NCI-H748 (cell line): Measurements from ENCODE around the gene AMFR.

Source experiments
- DNase-seq: peaks from one replicate; lab custom pipeline; 2025; ENCODE audit not compliant: unreplicated experiment; lab: John Stamatoyannopoulos, UW

AMFR gene

DNA sequence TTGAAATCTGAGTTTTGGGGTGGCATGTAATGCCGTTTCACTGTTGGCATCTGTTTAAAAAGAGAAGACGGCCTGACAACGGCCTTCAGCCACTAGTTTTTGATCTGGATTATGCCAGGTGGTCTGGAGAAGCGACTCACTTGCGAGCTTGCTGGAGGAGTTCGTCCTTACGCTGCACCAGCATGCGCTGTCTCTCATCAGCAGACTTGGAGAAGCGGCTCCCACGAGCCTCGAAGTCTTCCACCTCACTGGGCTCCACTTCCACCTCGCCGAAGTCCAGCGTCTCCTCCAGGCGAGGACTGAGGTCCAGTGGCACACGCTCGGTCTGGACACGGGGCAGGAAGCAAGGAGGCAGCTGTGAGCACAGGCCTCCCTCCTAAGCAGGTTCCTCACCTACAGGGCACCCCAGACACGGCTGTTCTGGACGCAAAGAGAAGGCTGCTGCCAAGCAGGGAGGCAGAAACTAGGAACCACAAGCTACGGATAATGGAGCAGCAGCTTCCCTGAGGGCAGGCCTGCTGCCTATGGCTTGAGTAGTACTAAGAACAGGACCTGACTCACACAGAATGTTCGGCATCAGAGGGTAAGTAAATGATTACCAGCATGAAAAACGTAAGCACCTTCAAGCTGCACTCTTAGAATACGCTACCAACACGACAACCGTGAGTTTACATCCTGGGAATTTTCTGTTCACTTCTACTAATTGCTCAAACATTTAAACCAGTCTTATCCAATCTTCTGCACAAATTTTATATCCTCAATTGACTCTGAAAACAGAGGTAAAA is 61.4 kb downstream of the AMFR start:
- no peak for DNase-seq

DNA sequence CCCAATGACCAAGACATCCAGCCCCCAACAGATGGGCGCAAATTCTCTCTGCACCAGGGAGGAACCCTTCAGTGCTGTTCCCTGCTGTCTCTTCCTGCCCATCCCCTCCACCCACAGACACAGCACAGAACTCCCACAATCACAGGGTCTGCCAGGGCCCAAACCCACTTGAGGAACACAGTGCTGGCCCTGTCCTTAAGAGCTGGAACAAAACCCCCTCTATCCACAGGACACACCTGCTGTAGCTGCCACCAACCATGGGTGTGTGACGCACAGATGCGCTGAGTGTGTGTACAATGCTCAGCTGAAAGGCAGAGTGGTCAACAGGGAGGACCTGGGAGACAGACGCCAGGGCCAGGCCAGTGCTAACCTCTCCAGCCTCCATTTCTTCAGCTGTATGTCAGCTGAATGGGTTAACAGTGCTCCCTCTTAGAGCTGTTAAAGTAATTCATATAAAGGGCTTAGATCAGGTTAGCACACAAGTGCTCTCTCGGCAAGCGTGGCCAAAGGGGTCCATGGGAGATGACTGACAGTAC is 62.1 kb downstream of the AMFR start:
- no peak for DNase-seq

DNA sequence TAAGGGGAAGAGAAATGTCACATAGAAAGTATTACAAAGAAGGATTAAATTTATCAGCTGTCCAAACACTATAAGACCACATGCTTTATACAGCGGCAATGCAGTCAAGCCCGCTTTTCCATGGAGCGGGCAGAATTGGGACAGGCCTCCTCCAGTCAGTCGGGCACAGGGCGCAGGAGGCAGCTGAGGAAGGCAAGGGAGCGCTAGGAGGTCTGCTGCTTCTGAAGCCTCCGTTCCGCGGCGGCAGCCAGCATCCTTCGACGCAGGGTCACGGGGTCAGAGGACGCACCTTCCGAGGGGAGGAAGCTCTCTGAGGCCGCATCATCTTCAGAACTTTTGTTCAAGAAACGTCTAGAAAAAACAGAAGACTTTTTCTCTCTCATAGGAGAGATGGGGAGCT is 62.6 kb downstream of the AMFR start:
- DNase-seq: no peak

DNA sequence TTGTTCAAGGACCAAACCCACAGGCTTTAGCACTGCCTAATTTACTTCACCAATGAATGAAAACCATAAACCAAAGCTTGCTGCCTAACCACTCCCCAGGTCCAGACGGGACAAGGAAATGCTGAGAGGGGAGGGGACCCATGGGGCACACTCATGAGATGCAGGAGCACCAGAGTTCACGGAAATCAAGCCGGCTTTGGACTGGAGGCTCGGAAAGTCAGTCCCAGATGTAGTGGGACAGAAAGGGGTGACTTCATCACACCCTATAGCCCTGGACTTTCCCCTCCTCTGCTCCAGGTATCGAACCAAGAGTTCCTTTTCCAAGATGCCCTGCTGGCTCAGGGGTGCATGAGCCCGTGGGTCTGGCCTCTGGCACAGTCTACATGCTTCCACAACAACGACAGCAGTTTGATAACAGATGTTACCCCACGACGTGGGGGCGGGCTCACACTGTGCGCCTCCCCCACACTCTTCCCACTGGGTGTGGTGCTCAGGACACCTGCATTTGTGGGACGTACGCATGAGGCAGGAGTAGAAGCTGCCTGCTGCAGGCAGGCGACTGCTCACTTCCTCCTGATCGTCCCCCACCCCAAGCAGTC is 63.2 kb downstream of the AMFR start:
- DNase-seq: no peak

DNA sequence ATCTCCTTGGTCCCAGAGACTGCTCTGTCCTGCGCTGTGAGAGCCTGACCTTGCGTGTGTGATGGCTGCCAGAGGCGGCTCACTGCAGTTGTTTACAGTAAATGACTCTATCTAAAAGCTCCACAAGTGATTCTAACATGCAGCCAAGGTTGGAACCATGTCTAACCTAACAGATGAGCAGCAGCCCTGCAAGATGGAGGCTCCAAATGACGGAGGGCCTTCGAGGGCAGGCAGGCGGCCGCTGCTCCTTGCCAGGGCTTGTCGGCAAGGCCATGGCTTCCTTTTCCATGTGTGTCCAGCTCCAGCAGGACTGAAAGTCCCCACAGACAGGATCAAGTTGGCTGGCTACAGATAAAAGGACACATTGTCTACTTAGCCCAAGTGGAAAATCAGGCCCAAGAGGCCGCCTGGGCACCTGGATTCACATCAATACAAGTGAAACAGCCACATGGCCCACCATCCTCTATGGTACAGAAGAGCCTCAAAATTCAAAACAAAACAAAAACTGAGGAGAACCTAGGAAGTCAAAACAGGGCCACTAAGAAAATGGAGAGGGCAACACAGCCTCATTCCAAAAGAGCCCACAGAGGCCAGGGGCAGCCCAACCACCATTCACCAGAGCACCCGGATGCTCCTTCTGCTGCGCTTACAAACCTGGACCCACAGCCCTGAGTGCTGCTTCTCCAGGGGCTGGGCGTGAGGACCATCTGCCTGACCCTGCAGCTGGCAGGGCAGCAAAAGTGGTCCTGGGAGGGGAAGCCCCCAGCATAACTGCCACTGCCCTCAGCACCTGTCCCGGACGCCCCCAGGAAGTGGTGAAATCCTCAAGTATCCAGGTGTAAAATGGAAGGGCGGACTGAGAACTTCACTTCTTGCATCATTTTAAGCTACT is 65.0 kb downstream of the AMFR start:
- no peak for DNase-seq

DNA sequence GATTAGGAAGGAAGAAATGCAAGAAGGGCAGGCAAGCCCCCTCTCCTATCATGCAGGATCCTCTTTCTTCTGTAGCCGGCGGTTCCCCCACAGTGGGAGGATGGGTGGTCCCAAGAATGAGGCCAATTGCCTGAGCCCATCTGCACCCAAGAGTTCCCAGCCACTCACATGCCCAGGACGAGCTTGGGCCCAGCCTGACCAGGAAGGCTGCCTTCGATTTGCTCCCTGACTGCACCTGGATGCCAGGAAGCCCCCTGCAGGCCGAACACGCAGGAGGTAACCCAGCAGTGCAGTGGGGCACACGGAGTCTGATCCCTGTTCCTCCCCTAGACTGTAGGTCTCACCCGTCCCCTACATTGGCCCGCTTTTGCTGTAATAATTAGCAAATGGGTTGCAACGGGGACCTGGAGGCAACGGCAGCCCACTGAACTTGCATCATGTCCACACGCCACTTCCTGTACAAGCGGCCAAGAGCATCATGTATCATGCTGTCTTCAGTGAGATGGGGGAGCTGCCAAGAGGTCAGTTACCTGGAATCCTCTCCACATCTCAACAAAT is 67.5 kb downstream of the AMFR start:
- no peak for DNase-seq

DNA sequence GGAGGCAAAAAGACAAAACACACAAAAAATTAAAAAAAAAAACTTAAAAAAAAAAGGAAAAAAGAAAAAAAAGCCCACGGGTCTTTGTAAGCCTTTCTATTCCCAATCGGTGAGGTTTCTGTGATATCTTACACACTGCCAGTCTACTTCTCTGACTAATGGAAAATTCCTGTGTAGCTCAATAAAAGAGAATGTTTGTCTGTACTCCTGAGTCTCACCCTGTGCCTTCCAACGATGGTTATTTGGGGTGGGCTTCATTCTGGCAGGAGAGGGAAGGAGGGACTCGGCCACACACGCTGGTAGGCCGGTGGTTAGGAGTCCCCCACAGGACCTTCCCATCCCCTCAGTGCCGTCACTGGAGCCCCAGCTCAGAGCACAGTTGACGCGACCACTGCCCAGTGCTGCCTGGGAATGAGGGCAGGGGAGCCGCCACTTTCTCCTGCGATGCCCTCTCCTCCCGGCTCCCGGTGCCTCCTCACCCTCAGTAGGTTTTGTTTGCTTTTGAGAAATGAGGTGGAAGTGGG is 68.0 kb downstream of the AMFR start:
- no peak for DNase-seq

DNA sequence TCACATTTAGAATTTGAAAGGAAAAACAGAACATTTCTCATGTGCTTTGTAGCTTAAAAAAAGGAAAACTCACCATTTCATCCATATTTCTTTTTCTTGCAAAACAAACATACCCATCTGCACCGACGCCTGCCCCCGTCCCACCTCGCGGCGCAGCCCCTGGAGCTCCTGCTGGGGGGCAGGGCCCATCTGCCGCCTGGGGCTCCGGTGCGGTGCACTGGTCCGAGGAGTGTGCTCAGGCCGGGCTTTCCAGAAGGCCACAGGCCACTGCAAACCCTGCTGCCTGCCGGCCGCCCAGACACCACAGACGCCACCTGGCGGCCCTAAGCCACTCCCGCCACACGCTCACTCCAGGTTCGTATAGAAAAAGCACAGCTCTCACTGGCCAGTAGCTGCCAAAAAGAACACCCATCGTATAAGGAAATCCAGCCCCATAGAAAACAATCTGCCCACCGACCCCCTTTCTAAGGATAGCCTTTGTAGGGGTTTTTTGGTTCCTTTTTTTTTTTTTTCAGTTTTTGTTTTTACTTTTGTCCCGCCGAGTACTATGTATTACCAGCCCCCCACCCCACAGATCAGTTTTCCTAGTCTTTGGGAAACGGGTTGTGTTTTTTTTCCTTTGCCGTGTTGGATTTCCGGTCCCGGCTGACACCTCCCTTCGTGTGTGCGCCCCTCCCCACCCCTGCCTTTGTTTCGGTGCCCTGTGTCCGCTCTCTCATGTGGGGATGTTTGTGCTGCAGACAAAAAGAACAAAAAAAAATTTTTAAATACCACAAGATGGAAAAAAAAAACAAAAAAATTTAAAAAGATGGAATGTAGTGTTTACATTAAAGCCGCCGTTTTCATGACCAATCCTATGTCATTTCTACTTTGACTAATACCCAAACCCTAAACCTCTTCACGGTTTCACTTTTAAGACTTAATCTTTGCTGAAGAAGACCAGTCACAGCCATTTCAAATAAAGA is 68.8 kb downstream of the AMFR start:
- no peak for DNase-seq

DNA sequence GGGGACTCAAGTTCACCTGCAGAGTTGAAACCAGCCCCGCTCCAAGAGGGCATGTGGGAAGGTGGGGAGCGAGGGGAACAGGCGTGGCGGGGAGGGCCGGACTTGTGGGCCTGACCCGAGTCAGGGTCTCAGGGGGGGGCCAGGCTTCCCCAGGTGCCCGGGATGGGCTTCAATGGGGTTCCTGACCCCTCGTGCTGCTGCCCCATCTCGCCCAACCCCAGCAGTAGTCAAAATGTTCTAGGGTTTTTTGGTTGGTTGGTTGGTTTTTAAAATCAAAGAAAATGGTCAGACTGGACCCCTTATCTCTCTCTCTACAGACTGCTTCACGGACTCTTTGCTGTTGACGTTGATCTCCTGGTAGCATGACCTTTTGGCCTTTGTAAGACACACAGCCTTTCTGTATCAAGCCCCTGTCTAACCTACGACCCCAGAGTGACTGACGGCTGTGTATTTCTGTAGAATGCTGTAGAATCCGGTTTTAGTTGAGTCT is 69.5 kb downstream of the AMFR start:
- no peak for DNase-seq

DNA sequence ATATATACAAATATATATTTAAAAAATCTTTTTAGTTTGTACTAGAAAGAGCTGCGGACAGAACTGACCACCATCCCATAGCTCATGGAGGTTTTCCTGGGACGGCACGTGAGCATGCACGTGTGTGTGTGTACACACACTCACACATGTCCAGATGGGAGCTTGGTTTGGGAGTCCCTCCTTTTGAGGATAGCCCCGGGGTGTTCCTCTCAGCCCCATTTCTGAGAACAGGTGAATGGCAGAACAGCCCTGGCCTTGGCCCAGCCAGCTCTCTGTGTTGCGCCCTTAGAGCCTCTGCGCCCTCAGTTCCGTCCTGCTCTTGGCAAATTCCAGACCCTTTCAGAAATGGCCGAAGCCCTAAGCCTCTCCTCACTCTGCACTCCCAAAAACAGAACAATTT is 70.1 kb downstream of the AMFR start:
- no peak for DNase-seq

DNA sequence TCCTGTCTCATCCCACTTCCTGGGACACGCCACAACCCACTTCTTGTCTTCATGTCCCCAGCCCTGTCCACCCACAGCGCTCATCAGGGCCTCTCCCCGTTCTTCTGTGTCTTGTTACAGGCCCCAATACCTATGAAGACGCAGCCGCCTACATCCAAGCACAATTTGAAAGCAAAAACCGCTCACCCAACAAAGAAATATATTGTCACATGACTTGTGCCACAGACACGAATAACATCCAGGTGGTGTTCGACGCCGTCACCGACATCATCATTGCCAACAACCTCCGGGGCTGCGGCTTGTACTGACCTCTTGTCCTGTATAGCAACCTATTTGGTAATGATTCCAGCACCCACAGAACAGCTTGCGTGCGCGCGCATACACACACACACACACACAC is 70.6 kb downstream of the AMFR start:
- no peak for DNase-seq

DNA sequence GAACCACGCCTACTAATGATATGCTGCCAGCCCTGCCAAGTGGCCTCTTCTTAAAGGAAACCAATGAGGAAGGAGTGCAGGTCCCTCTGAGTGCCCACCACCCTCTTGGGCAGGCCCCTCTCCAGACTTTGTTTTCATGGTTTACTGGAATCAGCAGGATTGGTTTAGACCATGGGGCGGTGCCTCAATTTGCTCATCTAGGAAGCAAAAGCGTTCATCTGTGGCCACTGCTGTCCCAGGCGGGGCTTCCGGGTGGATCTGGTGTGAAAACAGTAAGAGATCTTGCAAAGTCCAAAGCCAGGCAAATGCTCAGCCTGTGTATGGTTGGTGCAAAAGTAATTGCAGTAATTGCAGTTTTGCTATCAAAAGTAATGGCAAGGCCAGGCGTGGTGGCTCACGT is 71.3 kb downstream of the AMFR start:
- DNase-seq: no peak

DNA sequence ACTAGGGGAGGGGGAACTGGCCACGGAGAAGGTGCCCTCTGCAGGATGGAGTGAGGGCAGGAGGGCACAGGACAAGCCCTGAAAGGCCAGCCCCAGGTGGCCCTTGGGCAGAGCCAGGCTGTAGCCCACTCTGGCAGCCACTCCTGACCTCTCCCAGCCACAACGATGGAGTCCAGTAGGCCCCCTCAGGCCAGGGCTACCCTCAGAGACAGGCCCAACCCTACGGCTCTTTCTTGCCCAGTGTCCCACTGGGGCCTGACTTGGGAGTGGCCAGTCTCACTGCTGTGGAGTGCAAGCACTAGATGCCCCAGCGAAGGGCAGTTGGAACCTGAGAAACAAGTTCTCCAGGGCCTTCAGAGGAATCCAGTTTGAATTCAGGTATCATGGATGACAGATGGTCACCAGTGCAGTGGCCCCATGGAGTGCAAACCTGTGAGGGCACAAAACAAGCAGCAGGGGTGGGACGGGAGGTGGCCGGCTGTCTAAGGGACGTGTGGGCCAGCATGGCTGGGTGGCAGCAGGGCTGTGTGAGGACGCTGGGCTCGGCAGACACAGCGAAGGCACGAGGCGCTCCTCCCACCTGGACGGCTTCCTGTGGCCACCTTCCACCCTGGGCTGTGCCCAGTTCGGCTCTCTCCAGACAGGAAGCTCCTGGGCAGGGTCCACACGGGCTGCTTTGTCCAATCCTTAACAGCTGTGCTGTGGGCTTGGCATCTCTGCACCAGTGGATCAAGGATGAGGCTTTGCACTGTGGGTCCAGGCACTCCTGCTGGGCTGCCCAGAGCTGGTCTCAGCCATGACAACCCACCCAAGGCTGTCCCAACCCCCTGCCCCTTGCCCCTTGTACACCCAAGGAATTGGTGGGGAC is 72.1 kb downstream of the AMFR start:
- no peak for DNase-seq

DNA sequence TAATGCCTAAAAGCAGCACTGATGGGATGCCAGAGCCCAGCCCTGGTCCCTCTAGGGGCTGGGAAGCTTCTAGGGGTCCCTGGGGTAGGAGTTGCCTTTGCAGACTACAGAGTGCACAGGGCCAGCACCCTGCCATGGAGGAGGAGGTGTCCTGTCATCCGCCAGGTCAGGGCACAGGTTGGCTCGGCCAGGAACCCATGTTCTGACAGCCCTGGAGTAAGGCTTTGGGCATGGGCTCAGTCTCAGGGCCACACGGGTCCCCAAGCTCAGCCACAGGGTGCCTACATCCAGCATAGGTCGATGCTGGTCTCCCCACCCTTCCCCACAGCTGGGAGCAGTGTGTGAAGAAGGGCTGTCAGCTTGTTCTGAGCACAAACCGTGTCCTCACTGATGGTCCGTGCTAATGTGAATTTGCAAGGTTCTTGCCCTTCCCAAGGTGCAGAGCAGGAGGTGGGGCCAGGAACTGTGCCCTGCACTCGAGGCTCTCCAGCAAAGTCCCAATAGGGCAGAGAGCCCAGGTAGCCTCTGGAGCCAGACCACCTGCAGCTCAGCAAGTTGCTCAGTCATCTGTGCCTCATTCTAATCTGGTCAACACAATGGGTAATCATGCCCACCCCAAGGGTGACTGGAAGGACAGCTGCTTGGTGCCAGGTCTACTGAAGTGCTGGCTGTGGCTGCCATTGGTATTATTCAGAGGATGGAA is 72.8 kb downstream of the AMFR start:
- DNase-seq: no peak

DNA sequence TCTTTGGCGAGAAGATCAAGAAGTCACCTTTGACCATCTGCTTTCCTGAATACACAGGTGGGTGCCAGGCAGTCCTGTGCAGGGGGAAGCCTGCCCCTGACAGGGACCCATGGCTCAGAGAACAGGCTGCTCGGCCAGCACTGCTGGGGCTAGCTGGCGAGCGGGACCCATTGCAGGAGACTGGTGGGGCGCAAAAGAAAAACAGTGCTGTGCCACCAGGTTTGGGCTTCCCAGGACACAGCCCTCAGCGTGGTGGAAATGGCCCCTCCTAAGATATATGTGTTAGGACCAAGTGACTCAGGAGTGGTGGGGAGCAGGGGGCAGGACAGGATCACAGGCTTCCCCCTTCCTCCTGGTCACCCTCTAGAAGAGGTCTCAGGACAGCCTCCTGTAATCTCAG is 73.9 kb downstream of the AMFR start:
- no peak for DNase-seq

DNA sequence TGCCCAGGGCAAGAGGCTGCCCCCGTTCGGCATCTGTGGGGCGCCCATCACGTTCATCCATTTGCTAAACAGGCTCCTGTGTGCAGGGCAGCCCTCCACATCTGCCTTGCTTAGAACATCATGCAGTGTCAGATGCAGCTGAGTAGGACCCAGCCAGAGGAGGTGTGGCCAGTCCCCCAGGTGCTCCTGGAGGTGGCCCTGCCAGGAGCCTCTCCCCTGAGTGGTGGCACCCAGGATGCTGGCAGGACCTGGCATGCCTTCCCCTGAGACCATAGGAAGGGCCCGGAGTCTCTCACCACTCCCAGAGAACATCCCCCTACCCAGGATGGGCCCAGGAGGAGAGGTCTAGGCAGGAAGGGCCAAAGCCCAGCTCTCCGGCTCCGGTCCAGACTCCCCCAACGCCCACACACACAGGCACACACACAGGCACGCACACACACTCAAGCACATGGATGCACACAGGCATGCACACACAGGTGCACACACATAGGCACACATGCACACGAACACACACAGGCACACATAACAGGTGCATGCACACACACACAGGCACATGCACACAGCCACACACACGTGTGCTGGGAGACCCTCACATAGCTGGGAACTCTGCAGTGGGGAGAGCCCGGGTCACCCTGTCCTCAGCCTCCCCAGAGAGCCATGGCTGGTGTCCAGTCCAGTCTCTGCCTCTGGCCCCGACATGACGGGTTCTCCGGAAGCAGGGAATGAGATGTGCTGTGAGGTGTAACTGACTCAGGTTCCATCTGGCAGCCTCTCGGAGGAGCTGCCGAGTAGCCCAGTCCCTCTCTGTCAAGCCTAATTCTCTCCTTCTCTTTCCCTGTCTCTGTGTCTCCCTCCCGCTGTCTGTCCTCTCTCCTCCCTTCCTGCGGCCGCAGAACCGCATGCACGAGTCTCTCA is 74.6 kb downstream of the AMFR start:
- DNase-seq: no peak

DNA sequence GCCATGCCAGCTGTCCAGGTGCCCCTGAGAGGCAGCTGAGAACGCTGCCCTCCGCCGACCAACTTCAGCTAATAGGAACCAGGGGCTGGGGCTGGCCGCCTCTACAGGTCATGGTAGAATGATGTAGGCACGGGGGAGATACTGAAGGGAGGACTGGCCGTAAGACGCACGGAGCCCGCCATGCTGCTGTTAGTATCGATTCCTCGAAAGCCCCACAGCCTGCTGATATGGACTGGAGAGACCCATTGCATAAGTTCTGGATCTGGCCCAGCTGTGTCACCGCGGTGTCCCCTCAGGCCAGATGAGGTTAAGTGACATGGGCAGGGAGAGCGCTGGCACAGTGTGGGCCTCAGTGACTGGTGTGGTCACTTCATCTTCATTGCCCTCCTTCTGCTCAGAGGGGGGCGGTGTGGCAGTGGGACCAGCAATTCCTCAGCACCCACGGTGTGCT is 75.6 kb downstream of the AMFR start:
- DNase-seq: no peak
